Measurements from ENCODE around the gene TNNI2.
"Not testable (repeated sequence)": the region's sequence is repeated elsewhere in the genome, so short reads cannot be mapped to it uniquely, and the experiment has no call there.

The TNNI2 gene

GRCh38 chr11:1862588-1863351, 24.0 kb downstream of the TNNI2 start:
- DNase-seq (ENCODE audit: low read depth) = no peak

GRCh38 chr11:1863352-1864216, 24.8 kb downstream of the TNNI2 start:
- no peak for DNase-seq (ENCODE audit: low read depth)

GRCh38 chr11:1864231-1864630, 25.4 kb downstream of the TNNI2 start:
- no peak for DNase-seq (ENCODE audit: low read depth)

- DNase-seq (ENCODE audit: low read depth) = no peak
These were observed 26.3 kb downstream of the TNNI2 start for GRCh38 chr11:1864831-1865665.

GRCh38 chr11:1866226-1866625, 27.4 kb downstream of the TNNI2 start:
- DNase-seq (ENCODE audit: low read depth) = no peak

DNA sequence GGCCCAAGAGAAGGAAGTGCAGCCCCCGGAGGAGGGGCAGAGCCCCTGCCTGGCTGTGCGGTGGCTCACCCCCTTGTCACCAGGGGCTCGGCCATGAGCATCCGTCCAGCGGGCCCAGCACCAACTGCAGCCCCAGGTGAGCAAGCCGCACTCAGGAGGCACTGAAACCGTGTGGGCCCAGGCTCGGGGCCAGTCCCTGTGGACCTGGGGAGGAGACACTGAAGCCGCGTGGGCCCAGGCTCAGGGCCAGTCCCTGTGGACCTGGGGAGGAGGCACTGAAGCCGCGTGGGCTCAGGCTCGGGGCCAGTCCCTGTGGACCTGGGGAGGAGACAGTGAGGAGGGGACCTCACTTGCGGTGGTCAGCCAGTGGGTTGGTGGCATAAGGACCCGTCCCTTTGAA, 28.0 kb downstream of the TNNI2 start:
- DNase-seq (ENCODE audit: low read depth) = no peak

- DNase-seq (ENCODE audit: low read depth) = no peak
These were observed 28.6 kb downstream of the TNNI2 start for GRCh38 chr11:1867381-1867780.

DNA sequence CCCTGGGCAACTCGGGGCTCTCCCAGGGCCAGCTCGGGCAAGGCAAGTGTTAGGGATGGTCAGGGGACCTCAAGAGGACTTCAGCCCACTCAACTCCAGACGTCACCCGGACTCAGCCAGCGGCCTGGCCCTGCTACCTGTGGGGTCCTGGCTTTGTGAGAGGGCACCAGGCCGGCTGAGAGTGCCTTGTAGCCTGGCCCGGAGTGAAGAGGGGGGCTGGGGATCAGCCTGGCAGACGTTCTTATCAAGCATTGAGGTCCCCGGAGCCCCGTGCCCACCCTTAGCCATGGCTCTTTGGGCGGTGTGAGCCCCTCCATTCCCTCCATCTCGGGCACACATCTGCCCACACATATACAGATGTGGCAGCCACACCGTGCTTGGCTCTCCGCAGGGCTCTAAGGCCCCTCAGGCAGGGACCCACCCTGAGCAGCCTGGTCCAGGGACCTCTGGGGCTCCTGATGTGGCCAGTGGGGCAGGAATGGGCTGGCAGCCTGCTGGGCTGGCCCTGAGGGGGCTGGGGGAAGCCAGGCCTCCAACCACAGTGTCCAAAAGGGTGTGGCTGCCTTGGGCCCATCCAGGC, 29.4 kb downstream of the TNNI2 start:
- DNase-seq (ENCODE audit: low read depth) = no peak

- no peak for DNase-seq (ENCODE audit: low read depth)
These were observed 30.0 kb downstream of the TNNI2 start for GRCh38 chr11:1868636-1869291.

- DNase-seq (ENCODE audit: low read depth) = no peak
These were observed 30.9 kb downstream of the TNNI2 start for GRCh38 chr11:1869427-1870325.

DNA sequence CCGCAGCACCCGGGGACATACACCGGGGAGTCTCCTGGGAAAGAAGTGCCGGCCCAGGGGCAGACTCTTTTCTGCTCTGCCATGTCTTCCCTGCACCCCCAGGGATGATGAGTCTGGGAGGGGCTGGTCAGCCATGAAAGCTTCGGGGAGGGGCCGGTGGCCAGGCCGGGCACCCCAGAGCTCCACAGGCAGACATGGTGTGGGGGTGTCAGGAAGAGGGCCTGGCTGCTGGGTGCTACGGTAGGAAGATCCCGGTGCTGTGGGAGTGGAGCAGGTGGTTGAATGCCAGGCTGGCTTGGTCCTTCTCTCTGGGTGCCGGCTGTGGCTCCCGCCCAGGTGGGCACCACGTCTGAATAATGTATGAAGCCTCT, 31.5 kb downstream of the TNNI2 start:
- DNase-seq (ENCODE audit: low read depth) = no peak

DNA sequence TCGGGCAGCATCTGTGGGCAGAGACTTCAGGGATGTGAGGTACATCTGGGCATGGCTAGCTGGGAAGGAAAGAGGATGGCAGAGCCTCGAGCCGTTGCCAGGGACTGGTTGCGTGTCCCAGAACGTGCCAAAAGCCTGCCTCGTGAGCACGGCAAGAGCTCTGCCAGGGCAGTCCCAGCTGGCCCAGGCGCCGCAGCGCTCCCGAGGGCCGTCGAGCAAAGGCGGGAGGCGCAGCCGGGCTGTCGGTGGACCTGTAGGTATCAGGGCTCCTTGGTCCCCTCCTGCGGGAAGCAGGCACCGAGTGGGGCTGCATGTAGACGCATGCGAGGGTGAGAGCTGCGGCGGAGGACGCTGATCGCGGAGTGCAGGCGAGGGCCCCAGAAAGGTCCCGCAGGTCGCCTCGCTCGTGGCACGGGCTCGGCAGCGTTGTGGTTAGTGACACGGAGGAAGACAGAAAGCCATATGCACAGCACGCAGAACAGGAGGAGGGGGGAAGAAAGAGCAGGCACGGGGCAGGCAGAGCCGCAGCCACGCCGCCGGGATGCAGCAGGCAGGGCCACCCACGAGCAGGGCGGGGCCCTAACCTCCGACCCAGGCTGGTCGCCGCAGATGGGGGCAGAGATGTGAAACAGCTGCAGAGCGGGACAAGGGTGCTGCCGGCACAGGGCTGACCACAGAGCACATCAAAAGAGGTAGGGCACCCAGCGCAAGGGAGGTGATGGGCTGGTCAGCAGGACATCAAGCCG, 32.1 kb downstream of the TNNI2 start:
- DNase-seq (ENCODE audit: low read depth) = no peak

DNA sequence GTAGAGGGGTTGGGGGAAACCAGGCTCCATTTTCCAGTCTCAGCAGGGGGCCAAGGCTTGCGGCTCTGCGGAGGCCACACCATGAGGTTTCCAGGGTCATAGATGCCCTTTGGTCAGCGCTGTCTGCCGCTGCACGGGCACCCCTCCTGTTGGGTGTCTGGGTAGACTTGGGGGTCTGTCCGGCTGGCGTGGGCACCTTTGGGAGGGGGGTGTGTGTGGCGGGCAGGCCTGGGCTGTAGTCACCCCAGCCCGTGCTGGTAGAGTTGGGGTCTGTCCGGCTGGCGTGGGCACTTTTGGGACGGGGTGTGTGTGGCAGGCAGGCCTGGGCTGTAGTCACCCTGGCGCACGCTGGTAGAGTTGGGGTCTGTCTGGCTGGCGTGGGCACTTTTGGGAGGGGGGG, 32.8 kb downstream of the TNNI2 start:
- no peak for DNase-seq (ENCODE audit: low read depth)

DNA sequence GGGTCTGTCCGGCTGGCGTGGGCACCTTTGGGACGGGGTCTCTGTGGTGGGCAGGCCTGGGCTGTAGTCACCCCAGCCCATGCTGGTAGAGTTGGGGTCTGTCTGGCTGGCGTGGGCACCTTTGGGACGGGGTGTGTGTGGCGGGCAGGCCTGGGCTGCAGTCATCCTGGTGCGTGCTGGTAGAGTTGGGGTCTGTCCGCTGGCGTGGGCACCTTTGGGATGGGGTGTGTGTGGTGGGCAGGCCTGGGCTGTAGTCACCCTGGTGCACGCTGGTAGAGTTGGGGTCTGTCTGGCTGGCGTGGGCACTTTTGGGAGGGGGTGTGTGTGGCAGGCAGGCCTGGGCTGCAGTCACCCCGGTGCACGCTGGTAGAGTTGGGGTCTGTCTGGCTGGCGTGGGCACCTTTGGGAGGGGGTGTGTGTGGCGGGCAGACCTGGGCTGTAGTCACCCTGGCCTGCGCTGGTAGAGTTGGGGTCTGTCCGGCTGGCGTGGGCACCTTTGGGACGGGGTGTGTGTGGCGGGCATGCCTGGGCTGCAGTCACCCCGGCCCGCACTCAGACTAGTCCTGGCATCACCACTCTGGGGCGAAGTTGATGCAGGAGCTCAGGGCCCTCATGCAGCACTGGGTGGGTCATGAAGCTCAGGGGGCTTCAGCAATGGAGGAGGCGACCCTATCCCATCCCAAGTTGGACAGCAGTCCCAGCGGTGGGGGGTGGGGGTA, 33.6 kb downstream of the TNNI2 start:
- DNase-seq (ENCODE audit: low read depth) = no peak

- DNase-seq (ENCODE audit: low read depth) = no peak
These were observed 34.4 kb downstream of the TNNI2 start for GRCh38 chr11:1873048-1873812.

- DNase-seq (ENCODE audit: low read depth) = not testable (repeated sequence)
These were observed 35.0 kb downstream of the TNNI2 start for GRCh38 chr11:1873813-1874150.

DNA sequence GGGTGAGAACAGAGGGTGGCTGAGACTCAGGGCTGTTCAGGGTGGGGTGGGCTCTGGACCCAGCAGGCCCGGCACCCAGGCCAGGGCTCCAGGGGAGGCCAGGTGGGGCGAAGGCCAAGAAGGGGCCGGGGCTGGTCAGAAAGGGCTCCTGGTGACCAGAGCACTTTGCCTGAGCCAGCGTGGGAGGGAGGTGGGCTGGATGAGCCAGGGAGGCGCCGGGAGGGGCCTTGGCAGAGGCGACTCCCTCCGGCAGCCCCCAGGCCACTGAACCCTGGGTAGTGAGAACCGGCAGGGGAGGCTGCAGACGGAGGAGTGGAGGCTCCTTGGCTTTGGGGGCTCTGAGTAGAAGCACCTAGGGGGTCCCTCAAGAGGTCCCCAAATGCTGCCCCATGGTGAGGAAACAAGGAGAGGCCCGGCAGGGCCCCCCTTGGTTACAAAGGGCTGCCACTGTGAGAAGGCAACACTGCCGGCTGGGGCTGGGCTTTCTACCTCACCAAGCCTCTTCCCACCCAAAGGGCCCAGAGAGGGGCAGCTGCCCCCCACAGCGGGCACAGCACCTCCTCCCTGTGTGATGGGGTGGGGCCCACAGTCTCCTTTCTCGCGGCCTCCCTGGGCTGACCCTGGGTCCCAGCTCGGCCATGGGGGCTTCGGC, 35.8 kb downstream of the TNNI2 start:
- not testable (repeated sequence) for DNase-seq (ENCODE audit: low read depth)

Measured in stimulated activated CD8-positive, alpha-beta memory T cell treated with anti-CD3 and anti-CD28 coated beads, Interleukin-15, amount 100 ng/mL, for 1 hour (primary cell).